ENCODE data around the gene SORBS2.
"Not testable (repeated sequence)": the region's sequence is repeated elsewhere in the genome, so short reads cannot be mapped to it uniquely, and the experiment has no call there.

SORBS2 gene

GRCh38 chr4:185811509-185812364, at the start of gene SORBS2:
Gene SORBS2 (minus strand): TSS chr4:185812194. CDS start chr4:185690571, 121,623 bp downstream.
- DNase-seq = no peak

GRCh38 chr4:185859111-185859510, 47.1 kb upstream of the SORBS2 start:
- DNase-seq = no peak

- DNase-seq = not testable (repeated sequence)
Measured at GRCh38 chr4:185857561-185857960, 45.6 kb upstream of the SORBS2 start.

- no peak for DNase-seq
Measured at GRCh38 chr4:185853841-185854240, 41.8 kb upstream of the SORBS2 start.

GRCh38 chr4:185852961-185853360, 41.0 kb upstream of the SORBS2 start:
- no peak for DNase-seq

- DNase-seq = no peak
Measured at GRCh38 chr4:185849664-185850550, 37.9 kb upstream of the SORBS2 start.

- no peak for DNase-seq
Measured at GRCh38 chr4:185847352-185848097, 35.5 kb upstream of the SORBS2 start.

- DNase-seq = no peak
Measured at GRCh38 chr4:185846505-185847150, 34.6 kb upstream of the SORBS2 start.

- DNase-seq = no peak
Measured at GRCh38 chr4:185845966-185846365, 34.0 kb upstream of the SORBS2 start.

GRCh38 chr4:185841451-185841850, 29.5 kb upstream of the SORBS2 start:
- DNase-seq = no peak

- no peak for DNase-seq
Measured at GRCh38 chr4:185840953-185841352, 29.0 kb upstream of the SORBS2 start.

GRCh38 chr4:185840201-185840600, 28.2 kb upstream of the SORBS2 start:
- no peak for DNase-seq

GRCh38 chr4:185839770-185840169, 27.8 kb upstream of the SORBS2 start:
- DNase-seq = no peak

GRCh38 chr4:185839194-185839712, 27.3 kb upstream of the SORBS2 start:
- DNase-seq = no peak

GRCh38 chr4:185838514-185839193, 26.7 kb upstream of the SORBS2 start:
- DNase-seq = no peak

GRCh38 chr4:185838104-185838452, 26.1 kb upstream of the SORBS2 start:
- DNase-seq = no peak

- no peak for DNase-seq
Measured at GRCh38 chr4:185837415-185838103, 25.6 kb upstream of the SORBS2 start.

GRCh38 chr4:185836241-185837084, 24.5 kb upstream of the SORBS2 start:
- no peak for DNase-seq

GRCh38 chr4:185835814-185836213, 23.8 kb upstream of the SORBS2 start:
- no peak for DNase-seq

- DNase-seq = no peak
Measured at GRCh38 chr4:185835336-185835735, 23.3 kb upstream of the SORBS2 start.

All from stimulated activated CD4-positive, alpha-beta T cell treated with anti-CD3 and anti-CD28 coated beads, Interleukin-12 subunit alpha, Interleukin-12 subunit beta, amount 100 ng/mL, for 4 hours (primary cell).